SU-DHL-6 (cell line): ENCODE measurements around the gene SAMD4B.

Source experiments
- H2AFZ ChIP-seq: fragments of 200-600 bp; sonication (generic); 2 replicates; pipeline ENCODE4 v1.6.1; 2014; ENCODE audit warnings: low read depth, mild to moderate bottlenecking, moderate library complexity, mixed read lengths, antibody characterized with exemption, low read length; ENCODE audit not compliant: severe bottlenecking
- H3F3A ChIP-seq: fragments of 200-600 bp; shearing (Covaris generic); 2 replicates; pipeline ENCODE4 v1.6.0; 2016; ENCODE audit warnings: antibody characterized with exemption, mild to moderate bottlenecking; ENCODE audit not compliant: insufficient read depth
- H3K27ac ChIP-seq: fragments of 200-600 bp; sonication (generic); 2 replicates; pipeline ENCODE4 v1.5.1; 2016; ENCODE audit warnings: low read depth, mild to moderate bottlenecking, low read length, moderate library complexity, mixed read lengths
- H3K27me3 ChIP-seq: fragments of 200-600 bp; sonication (generic), shearing (Covaris generic); 2 replicates; pipeline ENCODE4 v1.6.0; 2014; ENCODE audit warnings: mild to moderate bottlenecking, low read length
- H3K36me3 ChIP-seq: fragments of 200-600 bp; sonication (generic); 2 replicates; pipeline ENCODE4 v1.6.1; 2014; ENCODE audit warnings: mild to moderate bottlenecking, low read length, mixed read lengths
- H3K4me2 ChIP-seq: fragments of 300-600, 200-600 bp; shearing (Covaris generic), sonication (generic); 2 replicates; pipeline ENCODE4 v1.6.0; 2014; ENCODE audit warnings: low read length, low read depth, mild to moderate bottlenecking; ENCODE audit not compliant: poor library complexity, severe bottlenecking
- H3K4me3 ChIP-seq: fragments of 200-600 bp; sonication (generic); 2 replicates; pipeline ENCODE4 v1.5.1; 2014; ENCODE audit warnings: antibody characterized with exemption, low read length, mild to moderate bottlenecking, mixed read lengths; ENCODE audit not compliant: insufficient read depth, poor library complexity, severe bottlenecking
- H3K79me2 ChIP-seq: fragments of 200-600 bp; sonication (generic); 2 replicates; pipeline ENCODE4 v1.6.1; 2014; ENCODE audit warnings: mild to moderate bottlenecking, low read length, moderate library complexity; ENCODE audit not compliant: insufficient read depth
- H3K9ac ChIP-seq: fragments of 200-600 bp; sonication (generic); 2 replicates; pipeline ENCODE4 v1.7.0; 2014; ENCODE audit warnings: mild to moderate bottlenecking, low read length
- H3K9me2 ChIP-seq: fragments of 200-600 bp; sonication (generic); replicated peaks from 2 replicates; pipeline ENCODE4 v1.6.1; 2014; ENCODE audit warnings: low read length; ENCODE audit not compliant: insufficient read depth
- H3K9me3 ChIP-seq: fragments of 200-600 bp; sonication (generic); 2 replicates; pipeline ENCODE4 v1.6.1; 2014; ENCODE audit warnings: low read length, mixed read lengths; ENCODE audit not compliant: insufficient read depth
- H4K20me1 ChIP-seq: fragments of 200-600 bp; sonication (generic); 2 replicates; pipeline ENCODE4 v1.6.1; 2014; ENCODE audit warnings: low read depth, mild to moderate bottlenecking, antibody characterized with exemption, low read length, moderate library complexity, mixed read lengths
- CTCF ChIP-seq: fragments of 200-600 bp; sonication (generic); IDR thresholded peaks from one replicate; pipeline ENCODE4 v1.5.1; 2017; ENCODE audit warnings: antibody characterized with exemption, mild to moderate bottlenecking, low read length, moderate library complexity; ENCODE audit not compliant: insufficient read depth, poor library complexity, severe bottlenecking
- EZH2phosphoT487 ChIP-seq: fragments of 200-600 bp; sonication (generic), shearing (Covaris generic); conservative IDR thresholded peaks from 2 replicates; pipeline ENCODE4 v1.6.1; 2018; ENCODE audit warnings: mild to moderate bottlenecking, antibody characterized with exemption, low read length, moderate library complexity, mixed read lengths

The SAMD4B gene

GRCh38 chr19:39382991-39383828, 41.0 kb downstream of the SAMD4B start:
- no peaks in the 10 kb centered on the region for H3K36me3 ChIP-seq

GRCh38 chr19:39384839-39385568, 42.8 kb downstream of the SAMD4B start:
- H2AFZ ChIP-seq, result no peak overlapping the region
- peaks cover 4% of the 10 kb centered on the region for H3K79me2 ChIP-seq
- H4K20me1 ChIP-seq, result no peaks in the 10 kb centered on the region
- TF ChIP-seq EZH2phosphoT487 (no peak), CTCF (no peak)
- H3K36me3 ChIP-seq, result no peaks in the 10 kb centered on the region
- H3K27ac ChIP-seq, result no peak overlapping the region
- H3K9me2 ChIP-seq, result no peaks in the 10 kb centered on the region
- H3K4me3 ChIP-seq, result no peak overlapping the region
- H3K9me3 ChIP-seq, result no peaks in the 10 kb centered on the region
- no peak overlapping the region for H3K4me2 ChIP-seq
- no peaks in the 10 kb centered on the region for H3F3A ChIP-seq
- no peak overlapping the region for H3K9ac ChIP-seq
- no peaks in the 10 kb centered on the region for H3K27me3 ChIP-seq

More at GRCh38 chr19:39382991-39383828, 41.0 kb downstream of the SAMD4B start:
- no peak for TF ChIP-seq CTCF
- TF ChIP-seq EZH2phosphoT487, result no peak
- H3K4me2 ChIP-seq, result no peak overlapping the region
- no peak overlapping the region for H2AFZ ChIP-seq
- H3K9ac ChIP-seq, result no peak overlapping the region
- H4K20me1 ChIP-seq, result no peaks in the 10 kb centered on the region
- no peaks in the 10 kb centered on the region for H3K9me3 ChIP-seq
- H3K79me2 ChIP-seq, result no peaks in the 10 kb centered on the region
- no peaks in the 10 kb centered on the region for H3K9me2 ChIP-seq
- no peaks in the 10 kb centered on the region for H3F3A ChIP-seq
- no peak overlapping the region for H3K4me3 ChIP-seq
- no peak overlapping the region for H3K27ac ChIP-seq
- H3K27me3 ChIP-seq, result no peaks in the 10 kb centered on the region

GRCh38 chr19:39385629-39386411, 43.6 kb downstream of the SAMD4B start:
- no peak overlapping the region for H3K27ac ChIP-seq
- H3K9me3 ChIP-seq, result no peaks in the 10 kb centered on the region
- H2AFZ ChIP-seq, result no peak overlapping the region
- no peak overlapping the region for H3K9ac ChIP-seq
- H4K20me1 ChIP-seq, result no peaks in the 10 kb centered on the region
- no peaks in the 10 kb centered on the region for H3K9me2 ChIP-seq
- H3K4me2 ChIP-seq, result no peak overlapping the region
- H3K79me2 ChIP-seq, result peaks cover 11% of the 10 kb centered on the region
- no peaks in the 10 kb centered on the region for H3F3A ChIP-seq
- no peaks in the 10 kb centered on the region for H3K36me3 ChIP-seq
- H3K4me3 ChIP-seq, result no peak overlapping the region
- H3K27me3 ChIP-seq, result no peaks in the 10 kb centered on the region
- no peak for TF ChIP-seq EZH2phosphoT487
- no peak for TF ChIP-seq CTCF
